GM06990 (cell line): Measurements from ENCODE around the gene MAN2B2.

Source experiments
- DNase-seq: peaks from one replicate; pipeline ENCODE4 v3.0.0-alpha.2; 2011; ENCODE audit not compliant: insufficient read length; ENCODE audit errors: extremely low read depth
- H3K27me3 ChIP-seq: replicated peaks from 2 replicates; pipeline ENCODE4 v1.6.0; 2011; ENCODE audit warnings: low read length; ENCODE audit not compliant: control insufficient read depth, insufficient read depth
- H3K36me3 ChIP-seq: 2 replicates; pipeline ENCODE4 v1.5.1; 2011; ENCODE audit warnings: low read length; ENCODE audit not compliant: control insufficient read depth, insufficient read depth
- H3K4me3 ChIP-seq: replicated peaks from 2 replicates; pipeline ENCODE4 v1.5.1; 2011; ENCODE audit warnings: low read depth, mild to moderate bottlenecking, control low read depth, low read length
- TF ChIP-seq, protein P1 (sequence below): IDR thresholded peaks from 2 replicates; pipeline ENCODE4 v1.5.1; 2011; ENCODE audit warnings: low read length, control low read depth, mild to moderate bottlenecking, inconsistent platforms; ENCODE audit not compliant: insufficient read depth, poor library complexity, severe bottlenecking

The MAN2B2 gene

DNA sequence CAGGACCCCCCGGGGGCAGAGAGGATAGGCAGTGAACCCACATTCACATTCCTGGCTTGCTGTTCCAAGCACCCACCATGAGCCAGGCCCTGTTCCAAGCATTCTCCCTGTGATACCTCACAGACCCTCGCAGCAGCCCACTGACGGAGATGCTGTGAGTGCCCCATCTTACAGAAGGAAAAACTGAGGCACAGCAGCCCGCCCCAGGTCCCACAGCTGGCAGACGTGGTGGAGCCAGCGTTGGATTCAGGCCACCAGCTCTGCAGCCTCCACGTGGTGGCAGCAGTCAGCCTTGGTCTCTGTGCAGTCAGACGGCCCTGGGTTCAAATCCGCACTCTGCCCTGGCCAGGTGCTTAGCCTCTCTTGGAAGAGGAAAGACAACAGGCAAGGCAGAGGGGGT, 16.8 kb downstream of the MAN2B2 start:
- H3K4me3 ChIP-seq, result no peak overlapping the region
- TF ChIP-seq, protein P1, sequence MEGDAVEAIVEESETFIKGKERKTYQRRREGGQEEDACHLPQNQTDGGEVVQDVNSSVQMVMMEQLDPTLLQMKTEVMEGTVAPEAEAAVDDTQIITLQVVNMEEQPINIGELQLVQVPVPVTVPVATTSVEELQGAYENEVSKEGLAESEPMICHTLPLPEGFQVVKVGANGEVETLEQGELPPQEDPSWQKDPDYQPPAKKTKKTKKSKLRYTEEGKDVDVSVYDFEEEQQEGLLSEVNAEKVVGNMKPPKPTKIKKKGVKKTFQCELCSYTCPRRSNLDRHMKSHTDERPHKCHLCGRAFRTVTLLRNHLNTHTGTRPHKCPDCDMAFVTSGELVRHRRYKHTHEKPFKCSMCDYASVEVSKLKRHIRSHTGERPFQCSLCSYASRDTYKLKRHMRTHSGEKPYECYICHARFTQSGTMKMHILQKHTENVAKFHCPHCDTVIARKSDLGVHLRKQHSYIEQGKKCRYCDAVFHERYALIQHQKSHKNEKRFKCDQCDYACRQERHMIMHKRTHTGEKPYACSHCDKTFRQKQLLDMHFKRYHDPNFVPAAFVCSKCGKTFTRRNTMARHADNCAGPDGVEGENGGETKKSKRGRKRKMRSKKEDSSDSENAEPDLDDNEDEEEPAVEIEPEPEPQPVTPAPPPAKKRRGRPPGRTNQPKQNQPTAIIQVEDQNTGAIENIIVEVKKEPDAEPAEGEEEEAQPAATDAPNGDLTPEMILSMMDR, result no peak
- no peak for DNase-seq
- H3K27me3 ChIP-seq, result no peaks in the 10 kb centered on the region
- H3K36me3 ChIP-seq, result peaks cover 18% of the 10 kb centered on the region

DNA sequence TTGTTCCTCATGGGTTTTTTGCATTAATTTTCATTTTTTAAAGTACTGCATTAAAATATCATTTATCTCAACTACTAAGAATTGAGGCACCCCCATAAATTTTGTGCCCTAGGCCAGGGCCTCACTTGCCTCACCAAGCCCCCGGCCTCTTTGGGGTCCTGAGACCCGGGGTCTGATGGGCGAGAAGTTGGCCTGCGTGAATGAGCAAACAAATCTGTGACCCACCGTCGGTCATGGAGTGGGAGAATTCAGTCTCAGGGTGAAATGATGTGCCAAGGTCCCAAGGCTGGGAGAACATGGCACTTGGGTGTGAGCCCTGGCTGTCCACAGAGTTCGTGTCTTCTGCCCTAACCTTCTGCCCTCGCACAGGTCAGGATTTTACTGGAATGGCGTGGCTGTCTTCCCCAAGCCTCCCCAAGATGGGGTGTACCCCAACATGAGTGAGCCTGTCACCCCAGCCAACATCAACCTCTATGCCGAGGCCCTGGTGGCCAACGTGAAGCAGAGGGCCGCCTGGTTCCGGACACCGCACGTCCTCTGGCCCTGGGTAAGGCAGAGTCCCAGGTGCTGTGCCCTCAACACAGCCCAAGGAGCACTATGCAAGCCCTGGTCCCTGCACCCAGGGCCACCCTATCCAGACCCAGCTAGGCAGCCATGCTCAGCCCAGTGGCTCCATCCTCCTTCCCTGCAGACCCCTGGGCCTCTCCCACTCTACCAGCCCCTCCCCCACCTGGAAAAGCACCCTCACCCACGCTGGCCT, 18.0 kb downstream of the MAN2B2 start:
- no peaks in the 10 kb centered on the region for H3K27me3 ChIP-seq
- no peak for DNase-seq
- TF ChIP-seq, protein P1, result no peak
- no peak overlapping the region for H3K4me3 ChIP-seq
- peaks cover 26% of the 10 kb centered on the region for H3K36me3 ChIP-seq

DNA sequence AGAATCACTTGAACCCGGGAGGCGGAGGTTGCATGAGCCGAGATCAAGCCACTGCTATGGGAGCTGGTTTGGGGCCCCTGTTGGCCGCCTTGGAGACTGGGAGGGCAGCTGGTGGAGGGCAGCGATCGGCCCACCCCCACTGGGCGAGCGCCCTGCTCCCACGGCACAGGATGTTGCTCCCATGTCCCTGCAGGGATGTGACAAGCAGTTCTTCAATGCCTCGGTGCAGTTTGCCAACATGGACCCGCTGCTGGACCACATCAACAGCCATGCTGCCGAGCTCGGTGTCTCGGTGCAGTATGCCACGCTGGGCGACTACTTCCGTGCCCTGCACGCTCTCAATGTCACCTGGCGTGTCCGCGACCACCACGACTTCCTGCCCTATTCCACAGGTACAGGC, 19.4 kb downstream of the MAN2B2 start:
- Histone ChIP-seq H3K4me3 (no peak overlapping the region), H3K36me3 (peaks cover 28% of the 10 kb centered on the region), H3K27me3 (no peaks in the 10 kb centered on the region)
- TF ChIP-seq, protein P1, result no peak
- DNase-seq, result no peak

DNA sequence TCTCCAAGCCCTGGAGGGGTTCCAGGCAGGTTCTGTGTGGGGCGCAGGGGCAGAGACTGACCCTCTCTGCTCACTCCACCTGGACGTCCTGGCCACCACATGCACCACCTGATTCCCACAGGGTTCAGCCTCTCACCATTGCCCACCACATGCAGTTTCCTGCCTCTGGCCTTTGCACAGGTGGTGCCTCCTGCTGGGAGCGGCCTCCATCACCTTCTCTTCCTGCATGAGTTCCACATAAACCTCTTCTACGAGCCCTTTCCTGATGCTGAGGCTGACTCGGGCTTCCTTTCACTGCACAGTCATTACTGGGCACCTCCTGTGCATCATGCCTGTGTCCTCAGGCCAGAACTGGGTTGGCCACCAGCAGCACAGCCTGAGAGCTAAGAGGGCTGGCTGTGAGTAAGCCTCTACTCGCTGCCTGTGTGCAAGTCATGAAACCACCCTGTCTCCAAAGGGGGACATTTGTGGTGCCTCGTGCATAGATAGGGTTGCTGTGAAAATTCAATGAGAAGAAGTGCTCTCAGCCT, 19.9 kb downstream of the MAN2B2 start:
- no peak for DNase-seq
- H3K4me3 ChIP-seq, result no peak overlapping the region
- peaks cover 26% of the 10 kb centered on the region for H3K36me3 ChIP-seq
- TF ChIP-seq, protein P1, result no peak
- H3K27me3 ChIP-seq, result no peaks in the 10 kb centered on the region

DNA sequence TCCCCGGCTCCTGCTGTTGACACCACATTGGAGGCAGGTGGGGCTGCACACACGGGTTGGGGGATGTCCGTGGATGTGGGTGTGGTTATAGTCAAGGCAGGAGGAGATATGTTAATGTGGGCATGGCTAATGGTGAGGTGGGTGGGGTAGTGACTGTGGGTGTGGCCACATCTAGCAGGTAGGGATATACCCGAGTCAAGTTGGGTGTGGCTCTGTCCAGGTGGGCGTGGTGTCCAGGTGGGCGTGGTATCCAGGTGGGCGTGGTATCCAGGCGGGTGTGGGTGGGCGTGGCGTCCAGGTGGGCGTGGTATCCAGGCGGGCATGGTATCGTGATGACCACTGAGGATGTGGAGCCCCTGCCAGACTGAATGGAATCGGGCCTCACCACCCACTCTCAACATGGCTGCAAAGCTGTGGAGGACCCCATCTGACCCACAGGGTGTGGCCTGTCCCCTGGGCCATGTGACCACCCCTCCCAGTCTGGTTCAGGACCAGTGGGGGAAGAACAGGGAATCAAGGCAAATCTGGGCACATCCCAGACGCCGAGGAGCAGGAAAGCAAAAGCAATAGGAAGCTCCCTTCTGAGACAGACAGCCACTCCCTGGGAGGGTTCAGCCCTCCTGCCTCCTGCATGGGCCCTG, 21.0 kb downstream of the MAN2B2 start:
- no peak for DNase-seq
- Histone ChIP-seq H3K27me3 (no peaks in the 10 kb centered on the region), H3K4me3 (no peak overlapping the region), H3K36me3 (peaks cover 30% of the 10 kb centered on the region)
- TF ChIP-seq, protein P1, result no peak
